ENCODE results near the gene TCF25.
A peak's percentile ranks its signal among the peaks of the same experiment; 100 is the strongest.

Gene TCF25

DNA sequence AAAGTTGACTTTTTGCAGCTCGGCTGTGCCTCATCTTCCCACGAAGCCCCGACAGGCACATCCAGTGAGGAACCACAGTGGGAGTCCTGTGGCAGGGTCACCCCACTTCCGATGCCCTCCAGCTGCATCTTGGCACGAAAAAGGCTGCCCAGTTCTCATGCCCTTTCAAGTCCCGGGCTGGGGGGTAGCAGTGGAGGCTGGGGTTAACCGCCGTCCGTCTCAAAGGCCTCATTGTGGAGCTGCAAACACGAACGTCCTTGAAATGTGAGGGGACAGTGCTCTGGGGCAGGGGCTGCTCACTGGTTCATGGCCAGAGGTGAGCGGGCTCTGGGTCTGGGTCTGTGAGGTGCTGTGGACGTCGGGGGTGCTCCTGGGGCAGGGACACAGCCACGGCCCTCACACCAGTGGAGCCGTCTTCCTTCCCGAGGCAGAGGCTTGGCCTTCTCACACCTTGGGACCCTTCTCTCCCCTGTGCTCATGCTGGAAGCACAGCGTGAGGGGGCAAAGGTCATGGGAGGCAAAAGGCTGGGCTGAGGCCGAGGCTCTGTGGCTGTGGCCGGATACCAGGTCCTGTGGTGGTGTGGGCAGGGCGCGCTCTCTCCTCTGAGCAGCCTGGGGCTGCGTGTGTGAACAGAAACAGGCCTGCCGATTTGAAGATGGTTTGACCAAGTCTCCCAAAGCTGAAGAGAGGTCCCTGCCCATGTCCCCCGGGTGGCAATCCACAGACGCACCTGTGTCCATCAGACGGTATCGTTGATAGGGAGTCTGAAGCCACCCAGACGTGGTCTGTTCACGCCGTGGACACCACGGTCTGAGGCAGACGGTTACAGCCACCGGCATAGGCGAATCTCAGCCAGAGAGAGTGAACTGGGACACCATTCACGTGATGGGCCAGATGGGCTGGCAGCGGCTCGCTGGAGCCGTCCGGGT is 42.2 kb downstream of the TCF25 start:
- no peak for TF ChIP-seq YY1 (IDR thresholded peaks at IDR 0.05; ENCODE audit: low read depth)

DNA sequence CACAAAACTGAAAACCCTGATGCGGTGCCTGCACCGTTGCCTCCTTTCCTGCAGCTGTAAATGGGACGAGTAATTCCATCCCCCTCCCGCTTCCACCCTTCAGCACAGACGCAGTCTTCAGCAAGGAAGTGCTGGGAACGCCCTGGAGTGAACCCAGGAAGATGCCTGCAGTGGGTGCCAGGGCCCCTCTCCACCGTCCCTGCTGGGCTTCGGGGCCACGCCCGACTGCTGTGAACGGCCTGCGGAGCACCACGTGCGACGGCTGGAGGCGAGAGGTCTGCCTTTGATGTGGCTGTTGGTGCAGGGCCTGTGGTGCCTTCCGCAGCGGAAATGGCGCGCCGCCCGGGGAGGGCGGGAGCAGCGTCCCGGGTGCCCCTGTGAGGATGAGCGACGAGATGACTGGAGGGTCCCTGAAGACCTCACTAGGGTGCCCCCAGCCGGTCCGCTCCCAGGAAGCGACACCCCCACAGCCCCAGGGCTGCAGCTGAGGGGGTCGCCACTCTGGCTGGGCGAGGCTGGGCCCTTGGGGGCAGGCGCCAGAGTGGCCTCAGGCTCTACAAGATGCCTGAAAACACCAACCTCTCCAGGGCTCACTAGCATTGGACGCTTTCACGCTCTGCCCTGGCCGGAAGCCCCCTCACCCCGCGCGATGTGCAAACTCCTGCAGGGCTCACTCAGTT is 44.5 kb downstream of the TCF25 start:
- TF ChIP-seq TCF12 (IDR thresholded peaks at IDR 0.05; ENCODE audit: low read depth), result peak; percentile 64; the same call in 1 of the 2 replicates
- TF ChIP-seq, protein P1, sequence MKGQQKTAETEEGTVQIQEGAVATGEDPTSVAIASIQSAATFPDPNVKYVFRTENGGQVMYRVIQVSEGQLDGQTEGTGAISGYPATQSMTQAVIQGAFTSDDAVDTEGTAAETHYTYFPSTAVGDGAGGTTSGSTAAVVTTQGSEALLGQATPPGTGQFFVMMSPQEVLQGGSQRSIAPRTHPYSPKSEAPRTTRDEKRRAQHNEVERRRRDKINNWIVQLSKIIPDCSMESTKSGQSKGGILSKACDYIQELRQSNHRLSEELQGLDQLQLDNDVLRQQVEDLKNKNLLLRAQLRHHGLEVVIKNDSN (IDR thresholded peaks at IDR 0.05), result peak; percentile 79
- TF ChIP-seq EGR1 (IDR thresholded peaks at IDR 0.05), result no peak
- no peak for TF ChIP-seq YY1 (IDR thresholded peaks at IDR 0.05; ENCODE audit: low read depth)
- peak; percentile 50 for TF ChIP-seq TEAD4 (IDR thresholded peaks at IDR 0.05)
- TF ChIP-seq NFIC (IDR thresholded peaks at IDR 0.05), result peak; percentile 85
- TF ChIP-seq MAX (IDR thresholded peaks at IDR 0.05), result peak; percentile 99

DNA sequence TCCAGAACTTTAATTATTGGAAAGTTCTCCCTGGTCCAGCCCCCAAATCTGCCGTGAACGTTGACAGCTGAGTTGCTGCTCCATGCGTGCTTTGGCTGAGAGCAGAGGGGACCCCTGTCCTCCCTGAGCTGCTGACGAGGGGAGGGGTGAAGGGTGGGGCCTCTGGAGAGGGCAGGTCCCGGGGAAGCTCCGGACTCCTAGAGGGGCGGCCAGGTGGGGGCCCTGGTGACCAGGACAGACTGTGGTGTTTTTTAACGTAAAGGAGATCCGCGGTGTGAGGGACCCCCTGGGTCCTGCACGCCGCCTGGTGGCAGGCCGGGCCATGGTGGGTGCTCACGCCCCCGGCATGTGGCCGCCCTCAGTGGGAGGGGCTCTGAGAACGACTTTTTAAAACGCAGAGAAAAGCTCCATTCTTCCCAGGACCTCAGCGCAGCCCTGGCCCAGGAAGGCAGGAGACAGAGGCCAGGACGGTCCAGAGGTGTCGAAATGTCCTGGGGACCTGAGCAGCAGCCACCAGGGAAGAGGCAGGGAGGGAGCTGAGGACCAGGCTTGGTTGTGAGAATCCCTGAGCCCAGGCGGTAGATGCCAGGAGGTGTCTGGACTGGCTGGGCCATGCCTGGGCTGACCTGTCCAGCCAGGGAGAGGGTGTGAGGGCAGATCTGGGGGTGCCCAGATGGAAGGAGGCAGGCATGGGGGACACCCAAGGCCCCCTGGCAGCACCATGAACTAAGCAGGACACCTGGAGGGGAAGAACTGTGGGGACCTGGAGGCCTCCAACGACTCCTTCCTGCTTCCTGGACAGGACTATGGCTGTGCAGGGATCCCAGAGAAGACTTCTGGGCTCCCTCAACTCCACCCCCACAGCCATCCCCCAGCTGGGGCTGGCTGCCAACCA is 45.3 kb downstream of the TCF25 start, which contains the start of gene MC1R:
MC1R (plus strand) TSS at position 410 of the 895 bp plus-strand sequence; CDS start at position 807, 397 bp downstream.
- TF ChIP-seq TEAD4 (IDR thresholded peaks at IDR 0.05) (no peak), NFIC (IDR thresholded peaks at IDR 0.05) (no peak), CEBPB (IDR thresholded peaks at IDR 0.05) (no peak), EP300 (IDR thresholded peaks at IDR 0.05; ENCODE audit: borderline replicate concordance) (no peak), CREB1 (IDR thresholded peaks at IDR 0.05; ENCODE audit: low read depth) (no peak), TAF1 (IDR thresholded peaks at IDR 0.05; ENCODE audit: low read depth) (no peak), MAX (IDR thresholded peaks at IDR 0.05) (peak; percentile 19; the same call in 1 of the 2 replicates)
- TF ChIP-seq, protein P1 (IDR thresholded peaks at IDR 0.05), result no peak

GRCh38 chr16:89919535-89920406 is 46.4 kb downstream of the TCF25 start:
- no peak for TF ChIP-seq CREB1 (IDR thresholded peaks at IDR 0.05; ENCODE audit: low read depth)
- TF ChIP-seq, protein P2, sequence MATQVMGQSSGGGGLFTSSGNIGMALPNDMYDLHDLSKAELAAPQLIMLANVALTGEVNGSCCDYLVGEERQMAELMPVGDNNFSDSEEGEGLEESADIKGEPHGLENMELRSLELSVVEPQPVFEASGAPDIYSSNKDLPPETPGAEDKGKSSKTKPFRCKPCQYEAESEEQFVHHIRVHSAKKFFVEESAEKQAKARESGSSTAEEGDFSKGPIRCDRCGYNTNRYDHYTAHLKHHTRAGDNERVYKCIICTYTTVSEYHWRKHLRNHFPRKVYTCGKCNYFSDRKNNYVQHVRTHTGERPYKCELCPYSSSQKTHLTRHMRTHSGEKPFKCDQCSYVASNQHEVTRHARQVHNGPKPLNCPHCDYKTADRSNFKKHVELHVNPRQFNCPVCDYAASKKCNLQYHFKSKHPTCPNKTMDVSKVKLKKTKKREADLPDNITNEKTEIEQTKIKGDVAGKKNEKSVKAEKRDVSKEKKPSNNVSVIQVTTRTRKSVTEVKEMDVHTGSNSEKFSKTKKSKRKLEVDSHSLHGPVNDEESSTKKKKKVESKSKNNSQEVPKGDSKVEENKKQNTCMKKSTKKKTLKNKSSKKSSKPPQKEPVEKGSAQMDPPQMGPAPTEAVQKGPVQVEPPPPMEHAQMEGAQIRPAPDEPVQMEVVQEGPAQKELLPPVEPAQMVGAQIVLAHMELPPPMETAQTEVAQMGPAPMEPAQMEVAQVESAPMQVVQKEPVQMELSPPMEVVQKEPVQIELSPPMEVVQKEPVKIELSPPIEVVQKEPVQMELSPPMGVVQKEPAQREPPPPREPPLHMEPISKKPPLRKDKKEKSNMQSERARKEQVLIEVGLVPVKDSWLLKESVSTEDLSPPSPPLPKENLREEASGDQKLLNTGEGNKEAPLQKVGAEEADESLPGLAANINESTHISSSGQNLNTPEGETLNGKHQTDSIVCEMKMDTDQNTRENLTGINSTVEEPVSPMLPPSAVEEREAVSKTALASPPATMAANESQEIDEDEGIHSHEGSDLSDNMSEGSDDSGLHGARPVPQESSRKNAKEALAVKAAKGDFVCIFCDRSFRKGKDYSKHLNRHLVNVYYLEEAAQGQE (IDR thresholded peaks at IDR 0.05; ENCODE audit: low read depth), result no peak
- TF ChIP-seq TAF1 (IDR thresholded peaks at IDR 0.05; ENCODE audit: low read depth), result no peak
- TF ChIP-seq, protein P1 (IDR thresholded peaks at IDR 0.05), result no peak
- no peak for TF ChIP-seq YY1 (IDR thresholded peaks at IDR 0.05; ENCODE audit: low read depth)
- no peak for TF ChIP-seq CEBPB (IDR thresholded peaks at IDR 0.05)
- no peak for TF ChIP-seq NFIC (IDR thresholded peaks at IDR 0.05)
- TF ChIP-seq TEAD4 (IDR thresholded peaks at IDR 0.05), result no peak
- no peak for TF ChIP-seq RAD21 (IDR thresholded peaks at IDR 0.05; ENCODE audit: low read depth)
- no peak for TF ChIP-seq EP300 (IDR thresholded peaks at IDR 0.05; ENCODE audit: borderline replicate concordance)
- TF ChIP-seq FOXM1 (IDR thresholded peaks at IDR 0.05; ENCODE audit: borderline replicate concordance, low read depth), result no peak
- TF ChIP-seq MAX (IDR thresholded peaks at IDR 0.05), result no peak
- TF ChIP-seq ZBTB7A (IDR thresholded peaks at IDR 0.05; ENCODE audit: low read depth), result no peak
- no peak for TF ChIP-seq EGR1 (IDR thresholded peaks at IDR 0.05)
- no peak for TF ChIP-seq TCF12 (IDR thresholded peaks at IDR 0.05; ENCODE audit: low read depth)

- no peak for TF ChIP-seq YY1 (IDR thresholded peaks at IDR 0.05; ENCODE audit: low read depth)
- no peak for TF ChIP-seq EGR1 (IDR thresholded peaks at IDR 0.05)
- TF ChIP-seq TEAD4 (IDR thresholded peaks at IDR 0.05), result no peak
- TF ChIP-seq TAF1 (IDR thresholded peaks at IDR 0.05; ENCODE audit: low read depth), result no peak
- no peak for TF ChIP-seq CREB1 (IDR thresholded peaks at IDR 0.05; ENCODE audit: low read depth)
- TF ChIP-seq MAX (IDR thresholded peaks at IDR 0.05), result no peak
- TF ChIP-seq FOXM1 (IDR thresholded peaks at IDR 0.05; ENCODE audit: borderline replicate concordance, low read depth), result no peak
- no peak for TF ChIP-seq TCF12 (IDR thresholded peaks at IDR 0.05; ENCODE audit: low read depth)
These were observed 47.3 kb downstream of the TCF25 start for GRCh38 chr16:89920723-89921122.

All from Ishikawa (cell line).